Activated T-cell treated with anti-CD3 and anti-CD28 coated beads for 48 hours (primary cell): ENCODE measurements around the gene PUM1.
"Not testable (repeated sequence)": the region's sequence is repeated elsewhere in the genome, so short reads cannot be mapped to it uniquely, and the experiment has no call there.

Experiments used
- DNase-seq: peaks from one replicate; pipeline ENCODE4 v3.0.0-alpha.2; 2020; ENCODE audit warnings: low read depth

Gene PUM1

GRCh38 chr1:30995990-30996612 lies 69.4 kb downstream of the PUM1 start:
- no peak for DNase-seq

- no peak for DNase-seq
Observed at GRCh38 chr1:30991862-30992606, 73.5 kb downstream of the PUM1 start.

- DNase-seq: no peak
Observed at GRCh38 chr1:30990591-30990990, 74.9 kb downstream of the PUM1 start.

- DNase-seq: no peak
Observed at GRCh38 chr1:30988045-30988444, 77.5 kb downstream of the PUM1 start.

GRCh38 chr1:30986755-30987154 lies 78.8 kb downstream of the PUM1 start:
- no peak for DNase-seq

GRCh38 chr1:30984991-30985503 lies 80.5 kb downstream of the PUM1 start:
- DNase-seq: no peak

- DNase-seq: no peak
Observed at GRCh38 chr1:30984165-30984889, 81.2 kb downstream of the PUM1 start.

- no peak for DNase-seq
Observed at GRCh38 chr1:30982937-30983336, 82.6 kb downstream of the PUM1 start.

- no peak for DNase-seq
Observed at GRCh38 chr1:30982431-30982830, 83.1 kb downstream of the PUM1 start.

GRCh38 chr1:30981172-30981571 lies 84.3 kb downstream of the PUM1 start:
- no peak for DNase-seq

- no peak for DNase-seq
Observed at GRCh38 chr1:30977511-30977910, 88.0 kb downstream of the PUM1 start.

GRCh38 chr1:30977105-30977504 lies 88.4 kb downstream of the PUM1 start:
- no peak for DNase-seq

GRCh38 chr1:30976143-30976542 lies 89.4 kb downstream of the PUM1 start:
- DNase-seq: no peak

GRCh38 chr1:30975217-30975616 lies 90.3 kb downstream of the PUM1 start:
- DNase-seq: no peak

GRCh38 chr1:30974536-30974935 lies 91.0 kb downstream of the PUM1 start:
- DNase-seq: no peak

GRCh38 chr1:30972349-30972748 lies 93.2 kb downstream of the PUM1 start:
- DNase-seq: not testable (repeated sequence)

- DNase-seq: no peak
Observed at GRCh38 chr1:30971496-30971895, 94.0 kb downstream of the PUM1 start.

GRCh38 chr1:30969903-30970302 lies 95.6 kb downstream of the PUM1 start:
- no peak for DNase-seq

GRCh38 chr1:30968220-30968971 lies 97.1 kb downstream of the PUM1 start:
- DNase-seq: no peak

GRCh38 chr1:30966690-30967369 lies 98.7 kb downstream of the PUM1 start:
- no peak for DNase-seq

GRCh38 chr1:30965924-30966599 lies 99.5 kb downstream of the PUM1 start:
- no peak for DNase-seq
